CD4-positive, alpha-beta T cell (primary cell): ENCODE data around the gene PPP1R13L. TPM values are rescaled to one million over a fixed set of nuclear protein-coding genes. Genes with fewer than 3 reads are reported as not detected.
"Not testable (repeated sequence)": the region's sequence is repeated elsewhere in the genome, so short reads cannot be mapped to it uniquely, and the experiment has no call there.

ENCODE experiments used
- ATAC-seq: fragments of 200-7000 bp; cut with Tn5 transposase; one replicate; pipeline ENCODE4 v1.10.0; 2022; ENCODE audit warnings: mild to moderate bottlenecking; ENCODE audit not compliant: poor library complexity
- CTCF ChIA-PET: fragments of 350-600 bp; sonication (Branson Sonifier 250); formaldehyde crosslinking; loops from one replicate; lab custom pipeline; 2021; ENCODE audit warnings: antibody characterized with exemption, inconsistent platforms; lab: Charles Lee
- POLR2A ChIA-PET: fragments of 350-600 bp; sonication (Branson Sonifier 250); formaldehyde crosslinking; loops from one replicate; lab custom pipeline; 2021; ENCODE audit warnings: antibody characterized with exemption, inconsistent platforms; lab: Charles Lee
- DNase-seq, 14 experiments: peaks; one replicate each; pipeline ENCODE4 v3.0.0-alpha.2; 2013 to 2020; ENCODE audit warnings: mixed read lengths in 2 of 14
- H3K27ac ChIP-seq, 2 donors: one replicate each; pipeline versions ENCODE4 v1.5.1 to v1.7.0; 2013; ENCODE audit warnings: low read length in 2 of 2, low read depth in 1 of 2, mild to moderate bottlenecking in 1 of 2
- H3K27me3 ChIP-seq, 2 experiments: 1 replicate in 1 of 2; 2 replicates in 1 of 2; pipeline versions ENCODE4 v1.6.1 to v1.7.0; 2013; ENCODE audit warnings: low read length in 2 of 2, control low read depth in 1 of 2, mild to moderate bottlenecking in 1 of 2, moderate library complexity in 1 of 2; ENCODE audit not compliant: insufficient read depth in 2 of 2, control insufficient read depth in 1 of 2
- H3K36me3 ChIP-seq: one replicate; pipeline ENCODE4 v1.6.1; 2013; ENCODE audit warnings: low read length, control low read depth; ENCODE audit not compliant: insufficient read depth
- H3K4me1 ChIP-seq: one replicate; pipeline ENCODE4 v1.6.1; 2013; ENCODE audit warnings: low read length, control low read depth; ENCODE audit not compliant: insufficient read depth
- H3K4me3 ChIP-seq: one replicate; pipeline ENCODE4 v1.5.1; 2013; ENCODE audit warnings: mild to moderate bottlenecking, low read length, moderate library complexity
- H3K9me3 ChIP-seq, 2 experiments: 1 replicate in 1 of 2; 2 replicates in 1 of 2; pipeline versions ENCODE4 v1.6.1 to v1.7.0; 2013; ENCODE audit warnings: low read length in 2 of 2, mild to moderate bottlenecking in 2 of 2, control low read depth in 1 of 2, moderate library complexity in 1 of 2; ENCODE audit not compliant: control insufficient read depth in 1 of 2, insufficient read depth in 1 of 2
- H3K27ac Mint-ChIP-seq: one replicate; pipeline ENCODE4 v1.8.0; 2020; ENCODE audit warnings: mixed read lengths
- H3K27me3 Mint-ChIP-seq: one replicate; pipeline ENCODE4 v1.8.0; 2021; ENCODE audit warnings: mixed read lengths
- H3K36me3 Mint-ChIP-seq: one replicate; pipeline ENCODE4 v1.8.0; 2021; ENCODE audit warnings: low read depth, mixed read lengths
- H3K4me1 Mint-ChIP-seq: one replicate; pipeline ENCODE4 v1.8.0; 2021; ENCODE audit warnings: low read depth, mixed read lengths
- H3K4me3 Mint-ChIP-seq: one replicate; pipeline ENCODE4 v1.8.0; 2020; ENCODE audit warnings: mild to moderate bottlenecking, mixed read lengths
- H3K9me3 Mint-ChIP-seq: one replicate; pipeline ENCODE4 v1.8.0; 2020; ENCODE audit warnings: mixed read lengths
- intact Hi-C, 2 experiments: fragments of 100-400 bp; cut with DNase I in 1 of 2; cut with micrococcal nuclease in 1 of 2; formaldehyde crosslinking; loops; one replicate each; pipeline versions ENCODE4 v1.15.1 to v1.9.0; 2023 to 2025; cut with DNase I, micrococcal nuclease
- total RNA-seq, 174 experiments: library from RNA in 2 of 174; stranded (reverse) in 2 of 174; gene quantifications; one replicate each; pipeline ENCODE4 v1.2.3 and lab custom pipeline; 2021 to 2026
- TF ChIP-seq, protein P1 (sequence below): fragments of 200-600 bp; IDR thresholded peaks from one replicate; pipeline ENCODE4 v1.8.0; 2022; ENCODE audit warnings: antibody characterized with exemption, mild to moderate bottlenecking

Gene PPP1R13L
- total RNA-seq, 2 experiments from 2014 or later = 1.5 to 3.7 TPM

DNA sequence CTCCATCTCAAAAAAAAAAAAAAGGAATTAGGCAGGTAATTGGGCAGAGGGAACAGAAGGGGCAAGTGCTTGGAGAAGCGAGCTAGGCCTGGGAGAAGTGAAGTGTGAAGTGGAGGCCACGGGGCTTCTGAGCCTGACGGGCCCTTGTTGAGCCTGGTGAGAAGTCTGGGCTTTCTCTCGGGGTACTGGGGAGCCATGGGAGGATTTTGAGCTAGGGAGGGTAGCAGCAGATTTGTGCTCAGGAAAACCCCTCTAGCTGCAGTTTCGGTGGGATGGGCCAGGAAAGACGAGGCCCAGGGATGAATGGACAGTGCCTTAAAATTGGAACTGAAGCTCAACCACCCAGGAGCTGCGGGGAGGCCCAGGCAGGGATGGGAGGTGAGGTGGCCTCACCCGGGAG is 9.6 kb upstream of the PPP1R13L start:
- DNase-seq (no peak), ATAC-seq (no peak)
- Histone ChIP-seq H3K27ac (no peak overlapping the region), H3K9me3 (no peaks in the 10 kb centered on the region), H3K36me3 (peaks cover 38% of the 10 kb centered on the region), H3K4me3 (no peak overlapping the region), H3K4me1 (peaks cover 9% of the 10 kb centered on the region), H3K27me3 (no peaks in the 10 kb centered on the region)
- Mint-ChIP-seq H3K4me3 (no peak overlapping the region), H3K9me3 (no peaks in the 10 kb centered on the region), H3K27ac (no peak overlapping the region), H3K27me3 (no peaks in the 10 kb centered on the region), H3K4me1 (peaks cover 11% of the 10 kb centered on the region), H3K36me3 (peaks cover 47% of the 10 kb centered on the region)
- TF ChIP-seq, protein P1, sequence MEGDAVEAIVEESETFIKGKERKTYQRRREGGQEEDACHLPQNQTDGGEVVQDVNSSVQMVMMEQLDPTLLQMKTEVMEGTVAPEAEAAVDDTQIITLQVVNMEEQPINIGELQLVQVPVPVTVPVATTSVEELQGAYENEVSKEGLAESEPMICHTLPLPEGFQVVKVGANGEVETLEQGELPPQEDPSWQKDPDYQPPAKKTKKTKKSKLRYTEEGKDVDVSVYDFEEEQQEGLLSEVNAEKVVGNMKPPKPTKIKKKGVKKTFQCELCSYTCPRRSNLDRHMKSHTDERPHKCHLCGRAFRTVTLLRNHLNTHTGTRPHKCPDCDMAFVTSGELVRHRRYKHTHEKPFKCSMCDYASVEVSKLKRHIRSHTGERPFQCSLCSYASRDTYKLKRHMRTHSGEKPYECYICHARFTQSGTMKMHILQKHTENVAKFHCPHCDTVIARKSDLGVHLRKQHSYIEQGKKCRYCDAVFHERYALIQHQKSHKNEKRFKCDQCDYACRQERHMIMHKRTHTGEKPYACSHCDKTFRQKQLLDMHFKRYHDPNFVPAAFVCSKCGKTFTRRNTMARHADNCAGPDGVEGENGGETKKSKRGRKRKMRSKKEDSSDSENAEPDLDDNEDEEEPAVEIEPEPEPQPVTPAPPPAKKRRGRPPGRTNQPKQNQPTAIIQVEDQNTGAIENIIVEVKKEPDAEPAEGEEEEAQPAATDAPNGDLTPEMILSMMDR = no peak
- ChIA-PET POLR2A (no interaction called here), CTCF (interaction anchor here (1.3 to 1.8 kb wide), 2 partner anchors 25 to 64 kb away, joined by 4 to 5 read pairs; no protein-coding TSS in a partner anchor)
- intact Hi-C loops = no loop called here

DNA sequence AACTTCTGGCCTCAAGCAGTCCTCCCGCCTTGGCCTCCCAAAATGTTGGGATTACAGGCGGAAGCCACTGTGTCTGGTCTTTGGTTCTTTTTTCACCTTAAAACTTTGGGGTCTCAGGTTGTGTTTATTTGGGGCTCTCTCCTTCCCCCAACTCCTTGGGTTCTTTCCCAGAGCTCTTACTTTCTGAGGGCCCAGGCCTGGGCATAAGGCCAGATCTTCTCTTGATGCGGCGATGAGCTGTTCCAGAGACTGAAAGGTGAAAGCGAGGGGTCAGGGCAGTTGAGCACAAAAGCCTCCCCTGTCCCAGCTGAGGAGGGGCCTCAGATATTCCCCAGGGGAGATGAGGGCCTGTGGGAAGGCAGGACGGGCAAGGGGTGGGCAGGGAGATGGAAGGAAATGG is 8.6 kb upstream of the PPP1R13L start:
- no peak overlapping the region for H3K4me3 ChIP-seq
- peaks cover 2% of the 10 kb centered on the region for H3K4me1 ChIP-seq
- TF ChIP-seq, protein P1 = no peak
- H3K27ac ChIP-seq = no peak overlapping the region
- peaks cover 33% of the 10 kb centered on the region for H3K36me3 ChIP-seq
- Mint-ChIP-seq H3K4me1 (peaks cover 5% of the 10 kb centered on the region), H3K27ac (no peak overlapping the region), H3K9me3 (no peaks in the 10 kb centered on the region), H3K27me3 (no peaks in the 10 kb centered on the region), H3K4me3 (no peak overlapping the region), H3K36me3 (peaks cover 40% of the 10 kb centered on the region)
- no peaks in the 10 kb centered on the region for H3K27me3 ChIP-seq
- intact Hi-C loops = no loop called here
- H3K9me3 ChIP-seq = no peaks in the 10 kb centered on the region
- ChIA-PET POLR2A (interaction anchor here (1.6 kb wide), 1 partner anchor 11 kb away, joined by 4 read pairs; no protein-coding TSS in a partner anchor), CTCF (interaction anchor here (1.8 kb wide), 1 partner anchor 65 kb away, joined by 5 read pairs; no protein-coding TSS in a partner anchor)
- no peak for ATAC-seq
- peak in 1 of 14 experiments; percentile 7 for DNase-seq

DNA sequence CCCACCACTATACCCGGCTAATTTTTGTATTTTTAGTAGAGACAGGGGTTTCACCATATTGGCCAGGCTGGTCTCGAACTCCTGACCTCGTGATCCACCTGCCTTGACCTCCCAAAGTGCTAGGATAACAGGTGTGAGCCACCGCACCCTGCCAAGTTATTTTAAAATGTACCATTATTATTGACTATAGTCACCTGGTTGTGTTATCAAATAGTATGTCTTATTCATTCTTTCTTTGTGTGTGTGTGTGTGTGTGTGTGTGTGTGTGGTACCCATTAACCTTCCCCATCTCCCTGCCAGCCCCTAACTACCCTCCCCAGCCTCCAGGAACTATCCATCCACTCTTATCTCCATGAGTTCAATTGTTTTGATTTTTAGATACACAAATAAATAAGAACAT is 5.5 kb upstream of the PPP1R13L start:
- CTCF ChIA-PET = interaction anchor here (1.5 kb wide), 1 partner anchor 75 kb away, joined by 3 read pairs; no protein-coding TSS in a partner anchor
- Mint-ChIP-seq H3K36me3 (peaks cover 39% of the 10 kb centered on the region), H3K4me1 (peaks cover 19% of the 10 kb centered on the region)
- H3K27me3 ChIP-seq, H3K4me3 ChIP-seq, ATAC-seq, H3K9me3 Mint-ChIP-seq, intact Hi-C loops, H3K27ac ChIP-seq, DNase-seq, POLR2A ChIA-PET, H3K9me3 ChIP-seq, H3K27ac Mint-ChIP-seq, H3K27me3 Mint-ChIP-seq, H3K4me3 Mint-ChIP-seq: not testable (repeated sequence)
- H3K36me3 ChIP-seq = peaks cover 18% of the 10 kb centered on the region
- H3K4me1 ChIP-seq = peaks cover 20% of the 10 kb centered on the region

DNA sequence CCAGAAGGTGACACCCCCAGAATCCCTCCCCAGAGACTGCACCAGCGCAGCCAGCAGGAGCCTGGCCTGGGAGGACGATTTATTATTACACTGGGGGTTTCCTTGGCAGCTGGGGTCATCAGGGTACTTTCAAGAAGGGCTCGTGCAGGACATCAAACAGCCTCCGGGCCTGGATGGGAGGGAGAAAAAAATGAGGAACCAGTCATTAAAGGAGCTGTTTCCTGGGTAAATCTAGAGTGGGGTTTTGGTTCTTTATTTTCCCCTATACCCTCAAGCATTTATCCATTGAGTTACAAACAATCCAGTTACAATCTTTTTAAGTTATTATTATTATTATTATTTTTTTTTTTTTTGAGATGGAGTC is 4.7 kb upstream of the PPP1R13L start:
- H3K27me3 Mint-ChIP-seq = peaks cover 14% of the 10 kb centered on the region
- Histone ChIP-seq H3K9me3 (no peaks in the 10 kb centered on the region), H3K36me3 (peaks cover 15% of the 10 kb centered on the region), H3K27me3 (peaks cover 6% of the 10 kb centered on the region in 2 experiments), H3K4me1 (peaks cover 28% of the 10 kb centered on the region), H3K27ac (no peak overlapping the region), H3K4me3 (no peak overlapping the region)
- POLR2A ChIA-PET = no interaction called here
- no peak for DNase-seq
- CTCF ChIA-PET = interaction anchor here (1.5 kb wide), 1 partner anchor 76 kb away, joined by 3 read pairs; no protein-coding TSS in a partner anchor
- H3K9me3 Mint-ChIP-seq = no peaks in the 10 kb centered on the region
- TF ChIP-seq, protein P1 = no peak
- no peak overlapping the region for H3K4me3 Mint-ChIP-seq
- ATAC-seq = no peak
- peaks cover 35% of the 10 kb centered on the region for H3K36me3 Mint-ChIP-seq
- H3K27ac Mint-ChIP-seq = no peak overlapping the region
- intact Hi-C loops = loop anchor here in 1 of 2 experiments (10.0 kb wide), 2 partner anchors 155 to 455 kb away; partner anchors contain the start of genes FOXA3, MARK4 and SYMPK
- H3K4me1 Mint-ChIP-seq = peaks cover 23% of the 10 kb centered on the region
